ENCODE data around the gene TBC1D4.

Gene TBC1D4

DNA sequence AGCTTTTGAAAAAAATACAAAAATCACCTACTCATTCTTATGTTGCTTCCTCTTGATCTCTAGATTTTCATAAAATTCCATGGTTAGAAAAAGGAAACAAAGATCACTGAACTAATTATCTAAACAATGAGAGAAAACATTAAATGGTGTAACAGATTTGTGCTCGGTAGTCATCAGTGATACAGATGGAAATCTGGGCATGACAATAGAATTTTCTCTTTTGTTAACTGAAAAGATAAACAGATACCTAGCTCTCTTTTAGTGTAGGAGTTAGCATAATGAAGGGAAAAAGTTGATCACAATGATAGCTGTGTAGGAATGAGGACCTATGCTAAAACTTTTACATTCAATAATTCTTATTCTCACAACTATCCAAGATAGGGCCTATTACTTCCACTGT, 103.7 kb downstream of the TBC1D4 start:
- H3K4me3 ChIP-seq (ENCODE audit: low read depth in 1 of 5, low read length in 5 of 5), result no peak overlapping the region
- no peak overlapping the region for H3K9ac ChIP-seq (ENCODE audit: low read length in 5 of 5)
- H3K36me3 ChIP-seq (ENCODE audit: control insufficient read depth in 5 of 5, insufficient read depth in 5 of 5, low read length in 5 of 5), result no peaks in the 10 kb centered on the region
- peaks cover 4 to 12% (median 5%) of the 10 kb centered on the region in 5 donors for H3K4me1 ChIP-seq (ENCODE audit: control insufficient read depth in 5 of 5, insufficient read depth in 5 of 5, low read length in 5 of 5)
- H3K27me3 ChIP-seq (ENCODE audit: control insufficient read depth in 5 of 5, insufficient read depth in 4 of 5, low read length in 5 of 5), result no peaks in the 10 kb centered on the region
- no peaks in the 10 kb centered on the region for H3K9me3 ChIP-seq (ENCODE audit: control insufficient read depth in 5 of 5, low read length in 5 of 5)
- H3K27ac ChIP-seq (ENCODE audit: low read depth, low read length), result no peak overlapping the region

DNA sequence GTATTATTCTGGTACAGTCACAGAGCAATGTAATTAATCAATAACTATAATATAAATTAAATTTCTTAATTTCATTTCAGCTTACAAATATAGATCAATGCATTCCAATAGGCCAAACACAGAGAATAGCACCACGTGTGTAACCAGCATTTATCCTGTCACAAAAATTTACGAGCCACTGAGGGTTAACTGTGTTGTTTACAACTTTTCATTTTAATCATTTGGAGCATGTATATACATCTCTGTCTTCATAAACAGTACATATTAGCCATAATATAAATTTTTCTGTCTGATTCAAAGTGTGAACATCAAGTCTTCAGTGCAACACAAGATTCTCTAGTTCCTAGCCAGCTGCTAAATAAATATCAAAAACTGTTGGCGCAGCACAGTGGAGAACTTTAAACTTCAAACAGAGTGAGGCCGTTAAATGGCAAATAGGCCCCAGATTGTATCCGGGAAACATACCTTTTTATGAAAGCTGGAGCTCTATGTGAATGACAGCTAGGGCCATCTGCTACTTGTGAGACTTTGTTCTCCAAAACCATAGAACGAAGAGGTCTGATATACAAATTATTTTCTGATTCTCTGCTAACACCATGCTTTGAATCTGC, 105.1 kb downstream of the TBC1D4 start:
- Histone ChIP-seq H3K27ac (ENCODE audit: low read depth, low read length) (no peak overlapping the region), H3K4me3 (ENCODE audit: low read depth in 1 of 5, low read length in 5 of 5) (no peak overlapping the region), H3K4me1 (ENCODE audit: control insufficient read depth in 5 of 5, insufficient read depth in 5 of 5, low read length in 5 of 5) (peaks cover 5 to 21% (median 12%) of the 10 kb centered on the region in 5 donors)

DNA sequence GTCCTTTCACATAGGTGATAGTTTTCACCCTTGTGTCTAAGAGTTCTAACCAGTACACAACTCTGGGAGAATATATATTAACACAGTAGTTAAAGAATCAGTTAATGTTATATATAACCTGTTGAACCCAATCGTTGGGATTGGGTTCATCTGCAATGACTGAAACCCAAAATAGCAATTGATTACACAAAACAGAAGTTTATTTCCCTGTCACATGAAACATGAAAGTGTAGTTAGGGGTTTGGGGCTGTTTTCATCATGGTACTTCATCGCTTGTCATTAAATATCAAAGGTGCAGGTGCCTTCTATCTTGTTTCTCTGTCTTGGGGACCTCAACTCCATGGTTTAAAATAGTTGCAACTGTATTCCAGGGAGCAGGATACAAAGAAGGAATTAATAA, 106.6 kb downstream of the TBC1D4 start:
- Histone ChIP-seq H3K4me3 (ENCODE audit: low read depth in 1 of 5, low read length in 5 of 5) (no peak overlapping the region), H3K9me3 (ENCODE audit: control insufficient read depth in 5 of 5, low read length in 5 of 5) (no peaks in the 10 kb centered on the region), H3K4me1 (ENCODE audit: control insufficient read depth in 5 of 5, insufficient read depth in 5 of 5, low read length in 5 of 5) (peaks cover 5 to 26% (median 12%) of the 10 kb centered on the region in 5 donors), H3K27ac (ENCODE audit: low read depth, low read length) (no peak overlapping the region), H3K27me3 (ENCODE audit: control insufficient read depth in 5 of 5, insufficient read depth in 4 of 5, low read length in 5 of 5) (no peaks in the 10 kb centered on the region), H3K36me3 (ENCODE audit: control insufficient read depth in 5 of 5, insufficient read depth in 5 of 5, low read length in 5 of 5) (no peaks in the 10 kb centered on the region), H3K9ac (ENCODE audit: low read length in 5 of 5) (no peak overlapping the region)

More for the DNA sequence above, 105.1 kb downstream of the TBC1D4 start:
- H3K27me3 ChIP-seq (ENCODE audit: control insufficient read depth in 5 of 5, insufficient read depth in 4 of 5, low read length in 5 of 5), result no peaks in the 10 kb centered on the region
- H3K9me3 ChIP-seq (ENCODE audit: control insufficient read depth in 5 of 5, low read length in 5 of 5), result no peaks in the 10 kb centered on the region
- no peaks in the 10 kb centered on the region for H3K36me3 ChIP-seq (ENCODE audit: control insufficient read depth in 5 of 5, insufficient read depth in 5 of 5, low read length in 5 of 5)
- H3K9ac ChIP-seq (ENCODE audit: low read length in 5 of 5), result no peak overlapping the region

DNA sequence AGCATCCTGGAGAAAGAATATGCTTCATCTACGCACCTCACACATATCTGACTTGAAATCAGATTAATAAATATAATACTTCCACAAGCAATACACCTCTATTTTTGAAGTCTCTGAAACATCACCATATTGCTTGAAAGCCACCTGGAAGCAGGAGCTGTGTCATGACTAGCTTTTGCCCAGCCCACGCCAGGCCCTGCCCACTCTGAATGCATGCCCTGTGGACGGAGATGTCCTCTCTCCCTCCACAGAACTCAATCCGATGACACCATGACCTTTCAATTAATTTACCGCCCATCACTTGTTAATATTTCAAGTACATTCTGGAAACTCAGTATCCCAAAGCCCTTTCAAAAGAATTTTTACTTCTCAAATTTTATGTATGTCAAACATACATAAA, 108.0 kb downstream of the TBC1D4 start:
- Histone ChIP-seq H3K4me1 (ENCODE audit: control insufficient read depth in 5 of 5, insufficient read depth in 5 of 5, low read length in 5 of 5) (peaks cover 5 to 26% (median 12%) of the 10 kb centered on the region in 5 donors), H3K9ac (ENCODE audit: low read length in 5 of 5) (no peak overlapping the region), H3K4me3 (ENCODE audit: low read depth in 1 of 5, low read length in 5 of 5) (no peak overlapping the region), H3K36me3 (ENCODE audit: control insufficient read depth in 5 of 5, insufficient read depth in 5 of 5, low read length in 5 of 5) (no peaks in the 10 kb centered on the region), H3K27ac (ENCODE audit: low read depth, low read length) (peak overlapping the region; percentile 88), H3K9me3 (ENCODE audit: control insufficient read depth in 5 of 5, low read length in 5 of 5) (no peaks in the 10 kb centered on the region), H3K27me3 (ENCODE audit: control insufficient read depth in 5 of 5, insufficient read depth in 4 of 5, low read length in 5 of 5) (no peaks in the 10 kb centered on the region)

DNA sequence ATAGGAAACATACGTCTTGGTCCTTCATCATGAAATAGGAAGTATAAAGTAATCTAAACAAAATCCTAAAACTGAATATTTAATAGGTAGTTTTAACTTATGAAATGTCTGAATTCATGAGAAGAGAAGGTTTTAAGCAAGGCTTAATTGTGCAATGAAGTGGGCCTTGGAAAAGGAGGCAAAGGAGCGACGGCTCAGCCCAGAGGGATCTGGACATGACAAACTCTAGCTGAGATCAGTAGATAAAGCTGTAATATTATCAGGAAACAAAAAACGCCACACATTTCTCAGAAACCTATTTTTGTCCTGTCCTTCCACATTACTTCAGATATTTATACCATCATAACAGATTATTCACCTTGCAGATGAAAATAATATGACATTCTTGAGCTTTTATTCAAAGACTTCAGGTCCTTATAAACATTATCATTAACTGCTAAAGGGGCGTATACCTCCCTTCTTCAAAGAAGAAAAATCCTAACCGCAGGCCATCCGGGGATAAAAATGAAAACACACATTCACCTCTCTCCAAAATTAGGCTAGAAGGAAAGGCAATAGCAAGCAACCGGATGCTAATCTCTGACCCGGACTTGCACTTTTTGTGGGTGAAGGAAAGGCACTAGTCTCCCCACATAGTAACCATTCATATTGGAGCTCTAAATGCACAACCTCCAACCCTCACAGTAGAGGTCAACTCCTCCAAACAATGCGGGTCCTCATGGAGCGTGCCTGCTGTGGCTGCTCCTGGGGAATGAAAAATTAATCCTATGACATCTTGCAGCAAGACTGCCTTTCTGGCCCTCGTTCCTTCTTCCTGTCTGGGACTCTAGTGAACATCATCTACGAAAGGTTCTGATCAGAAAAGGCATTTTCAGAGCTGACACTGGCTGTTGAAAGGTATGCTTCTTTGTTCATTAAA, 108.8 kb downstream of the TBC1D4 start:
- H3K36me3 ChIP-seq (ENCODE audit: control insufficient read depth in 5 of 5, insufficient read depth in 5 of 5, low read length in 5 of 5), result no peaks in the 10 kb centered on the region
- no peaks in the 10 kb centered on the region for H3K9me3 ChIP-seq (ENCODE audit: control insufficient read depth in 5 of 5, low read length in 5 of 5)
- peaks cover 8 to 33% (median 15%) of the 10 kb centered on the region in 5 donors for H3K4me1 ChIP-seq (ENCODE audit: control insufficient read depth in 5 of 5, insufficient read depth in 5 of 5, low read length in 5 of 5)
- peak overlapping the region; percentile 88 for H3K27ac ChIP-seq (ENCODE audit: low read depth, low read length)
- H3K4me3 ChIP-seq (ENCODE audit: low read depth in 1 of 5, low read length in 5 of 5), result peak overlapping the region in 2 of 5 donors; percentile 4 to 13
- no peaks in the 10 kb centered on the region for H3K27me3 ChIP-seq (ENCODE audit: control insufficient read depth in 5 of 5, insufficient read depth in 4 of 5, low read length in 5 of 5)
- H3K9ac ChIP-seq (ENCODE audit: low read length in 5 of 5), result peak overlapping the region in 4 of 5 donors; percentile 32 to 68 (median 48)

DNA sequence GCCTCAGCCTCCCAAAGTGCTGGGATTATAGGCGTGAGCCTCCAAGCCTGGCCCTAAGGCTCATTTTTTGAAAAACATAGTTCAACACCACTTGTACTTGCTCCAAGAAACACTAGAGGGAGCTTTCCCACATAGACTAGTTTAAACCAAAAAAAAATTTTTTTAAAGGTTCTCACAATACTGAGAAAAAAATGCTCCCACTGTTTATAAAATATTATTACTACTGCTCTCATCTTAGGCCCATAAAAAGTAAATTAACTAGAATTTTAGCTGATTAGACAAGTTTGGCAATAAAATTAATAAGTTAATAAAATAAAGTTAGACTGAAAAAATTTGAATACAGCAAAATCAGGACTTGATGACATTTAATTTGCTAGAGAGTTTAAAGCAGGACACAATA, 109.5 kb downstream of the TBC1D4 start:
- H3K9ac ChIP-seq (ENCODE audit: low read length in 5 of 5), result peak overlapping the region in 3 of 5 donors; percentile 38 to 68 (median 57)
- peak overlapping the region; percentile 88 for H3K27ac ChIP-seq (ENCODE audit: low read depth, low read length)
- H3K27me3 ChIP-seq (ENCODE audit: control insufficient read depth in 5 of 5, insufficient read depth in 4 of 5, low read length in 5 of 5), result no peaks in the 10 kb centered on the region
- H3K4me3 ChIP-seq (ENCODE audit: low read depth in 1 of 5, low read length in 5 of 5), result no peak overlapping the region
- peaks cover 8 to 40% (median 20%) of the 10 kb centered on the region in 5 donors for H3K4me1 ChIP-seq (ENCODE audit: control insufficient read depth in 5 of 5, insufficient read depth in 5 of 5, low read length in 5 of 5)
- no peaks in the 10 kb centered on the region for H3K36me3 ChIP-seq (ENCODE audit: control insufficient read depth in 5 of 5, insufficient read depth in 5 of 5, low read length in 5 of 5)
- H3K9me3 ChIP-seq (ENCODE audit: control insufficient read depth in 5 of 5, low read length in 5 of 5), result no peaks in the 10 kb centered on the region

DNA sequence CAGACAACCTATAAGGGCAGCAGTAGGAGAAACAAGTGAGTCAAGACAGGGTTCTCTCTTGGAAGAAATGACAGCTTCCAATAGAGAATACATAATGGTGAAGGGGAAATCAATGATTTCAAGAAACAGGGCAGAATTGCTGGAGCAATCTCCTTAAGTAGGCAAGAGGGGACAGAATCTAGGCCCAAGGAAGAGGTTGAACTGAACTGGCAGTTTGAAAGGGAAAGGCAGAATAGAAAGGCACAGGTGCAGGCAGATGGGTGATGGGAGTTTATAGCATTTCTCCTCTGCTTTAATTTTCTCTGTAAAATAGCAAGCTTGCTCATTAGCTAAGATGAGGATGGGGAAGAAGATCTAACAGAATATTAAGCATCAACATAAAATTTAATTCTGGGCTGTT, 110.8 kb downstream of the TBC1D4 start:
- Histone ChIP-seq H3K27me3 (ENCODE audit: control insufficient read depth in 5 of 5, insufficient read depth in 4 of 5, low read length in 5 of 5) (no peaks in the 10 kb centered on the region), H3K9ac (ENCODE audit: low read length in 5 of 5) (peak overlapping the region in 1 of 5 donors; percentile 1), H3K9me3 (ENCODE audit: control insufficient read depth in 5 of 5, low read length in 5 of 5) (no peaks in the 10 kb centered on the region), H3K36me3 (ENCODE audit: control insufficient read depth in 5 of 5, insufficient read depth in 5 of 5, low read length in 5 of 5) (no peaks in the 10 kb centered on the region), H3K4me3 (ENCODE audit: low read depth in 1 of 5, low read length in 5 of 5) (no peak overlapping the region), H3K4me1 (ENCODE audit: control insufficient read depth in 5 of 5, insufficient read depth in 5 of 5, low read length in 5 of 5) (peaks cover 8 to 40% (median 31%) of the 10 kb centered on the region in 5 donors), H3K27ac (ENCODE audit: low read depth, low read length) (peak overlapping the region; percentile 88)

DNA sequence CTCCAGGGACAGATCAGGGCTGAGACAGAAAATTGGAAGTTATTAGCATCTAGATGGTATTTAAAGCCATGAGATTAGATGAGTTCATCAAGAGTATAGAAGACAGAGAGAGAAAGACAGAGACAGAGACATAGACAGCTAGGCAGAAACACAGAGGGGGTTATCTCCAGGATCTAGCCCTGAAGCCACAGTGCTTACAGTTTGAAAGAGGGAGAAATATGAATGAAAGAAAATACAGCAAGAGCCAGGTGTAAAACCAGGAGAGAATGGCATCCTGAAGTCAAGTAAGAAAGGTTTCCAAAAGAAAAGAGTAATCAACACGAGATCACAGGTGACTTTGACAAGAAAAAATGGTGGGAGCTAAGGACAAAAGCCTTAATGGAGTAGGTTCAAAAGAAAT, 111.2 kb downstream of the TBC1D4 start:
- Histone ChIP-seq H3K9me3 (ENCODE audit: control insufficient read depth in 5 of 5, low read length in 5 of 5) (no peaks in the 10 kb centered on the region), H3K27ac (ENCODE audit: low read depth, low read length) (peak overlapping the region; percentile 88), H3K4me1 (ENCODE audit: control insufficient read depth in 5 of 5, insufficient read depth in 5 of 5, low read length in 5 of 5) (peaks cover 8 to 45% (median 35%) of the 10 kb centered on the region in 5 donors), H3K27me3 (ENCODE audit: control insufficient read depth in 5 of 5, insufficient read depth in 4 of 5, low read length in 5 of 5) (no peaks in the 10 kb centered on the region), H3K9ac (ENCODE audit: low read length in 5 of 5) (peak overlapping the region in 1 of 5 donors; percentile 1), H3K36me3 (ENCODE audit: control insufficient read depth in 5 of 5, insufficient read depth in 5 of 5, low read length in 5 of 5) (no peaks in the 10 kb centered on the region), H3K4me3 (ENCODE audit: low read depth in 1 of 5, low read length in 5 of 5) (no peak overlapping the region)

DNA sequence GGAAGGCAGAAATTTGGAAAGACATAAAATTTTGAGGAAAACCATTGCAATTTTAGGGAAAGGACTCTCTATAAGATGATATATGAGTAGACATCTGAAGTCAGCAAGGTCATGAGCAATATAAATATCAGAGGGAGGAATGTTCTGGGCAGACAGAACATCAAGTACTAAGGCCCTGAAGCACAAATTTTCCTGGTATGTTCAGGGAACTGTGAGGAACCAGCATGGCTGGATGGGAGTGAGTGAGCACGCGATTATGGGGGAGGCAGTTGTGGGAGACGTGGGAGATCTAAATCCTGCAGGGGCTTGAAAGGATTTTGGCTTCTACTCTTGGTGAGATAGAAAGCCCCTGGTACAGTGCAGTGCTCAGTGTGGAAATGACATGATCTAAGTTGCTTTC, 112.0 kb downstream of the TBC1D4 start:
- H3K27me3 ChIP-seq (ENCODE audit: control insufficient read depth in 5 of 5, insufficient read depth in 4 of 5, low read length in 5 of 5), result no peaks in the 10 kb centered on the region
- no peak overlapping the region for H3K9ac ChIP-seq (ENCODE audit: low read length in 5 of 5)
- H3K4me3 ChIP-seq (ENCODE audit: low read depth in 1 of 5, low read length in 5 of 5), result no peak overlapping the region
- H3K36me3 ChIP-seq (ENCODE audit: control insufficient read depth in 5 of 5, insufficient read depth in 5 of 5, low read length in 5 of 5), result no peaks in the 10 kb centered on the region
- no peaks in the 10 kb centered on the region for H3K9me3 ChIP-seq (ENCODE audit: control insufficient read depth in 5 of 5, low read length in 5 of 5)
- no peak overlapping the region for H3K27ac ChIP-seq (ENCODE audit: low read depth, low read length)
- peaks cover 8 to 51% (median 38%) of the 10 kb centered on the region in 5 donors for H3K4me1 ChIP-seq (ENCODE audit: control insufficient read depth in 5 of 5, insufficient read depth in 5 of 5, low read length in 5 of 5)

DNA sequence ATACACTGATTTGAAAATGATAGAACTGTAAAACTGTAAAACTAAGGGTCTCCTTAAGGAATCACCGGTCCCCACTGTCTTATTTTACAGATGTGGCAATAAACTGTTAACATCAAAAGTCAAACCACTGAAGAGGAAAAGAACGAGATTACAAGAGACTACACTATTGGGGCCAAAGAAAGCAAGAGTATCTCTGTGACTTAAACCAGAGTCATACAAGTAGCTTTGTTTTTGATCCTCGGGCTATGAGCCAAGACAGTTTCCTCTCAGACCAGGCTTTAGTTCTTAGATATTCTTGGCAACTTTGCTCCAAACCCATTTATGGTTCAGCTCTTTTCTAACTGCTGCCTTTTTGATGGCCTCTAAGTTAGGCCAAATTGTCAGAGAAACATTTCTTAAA, 113.8 kb downstream of the TBC1D4 start:
- Histone ChIP-seq H3K4me1 (ENCODE audit: control insufficient read depth in 5 of 5, insufficient read depth in 5 of 5, low read length in 5 of 5) (peaks cover 5 to 37% (median 31%) of the 10 kb centered on the region in 5 donors), H3K9ac (ENCODE audit: low read length in 5 of 5) (peak overlapping the region in 1 of 5 donors; percentile 39), H3K36me3 (ENCODE audit: control insufficient read depth in 5 of 5, insufficient read depth in 5 of 5, low read length in 5 of 5) (no peaks in the 10 kb centered on the region), H3K4me3 (ENCODE audit: low read depth in 1 of 5, low read length in 5 of 5) (no peak overlapping the region), H3K27ac (ENCODE audit: low read depth, low read length) (peak overlapping the region; percentile 79), H3K9me3 (ENCODE audit: control insufficient read depth in 5 of 5, low read length in 5 of 5) (no peaks in the 10 kb centered on the region), H3K27me3 (ENCODE audit: control insufficient read depth in 5 of 5, insufficient read depth in 4 of 5, low read length in 5 of 5) (no peaks in the 10 kb centered on the region)

Measured in subcutaneous abdominal adipose tissue (tissue), 5 donors.